ENCODE data around the gene MYH15.

MYH15 gene

GRCh38 chr3:108333961-108334360 is 176.4 kb downstream of the MYH15 start:
- H3K9ac ChIP-seq (ENCODE audit: low read length): no peak overlapping the region
- H3K79me1 ChIP-seq (replicated peaks; ENCODE audit: low read length, poor library complexity, severe bottlenecking): no peaks in the 10 kb centered on the region
- H3K9me3 ChIP-seq (ENCODE audit: control insufficient read depth, low read length): no peaks in the 10 kb centered on the region
- no peak overlapping the region for H2AK5ac ChIP-seq (ENCODE audit: low read length, severe bottlenecking)
- no peak overlapping the region for H2BK120ac ChIP-seq (ENCODE audit: low read depth, low read length)
- H3K4me3 ChIP-seq (ENCODE audit: insufficient read depth in 1 of 2, low read depth in 1 of 2, low read length in 2 of 2): no peak overlapping the region
- peaks cover 2% of the 10 kb centered on the region for H3K4me1 ChIP-seq (ENCODE audit: control insufficient read depth, insufficient read depth, low read depth, low read length)
- H3K27ac ChIP-seq (ENCODE audit: low read length, poor library complexity, severe bottlenecking): no peak overlapping the region
- H2BK5ac ChIP-seq (ENCODE audit: low read depth, low read length, poor library complexity, severe bottlenecking): no peak overlapping the region
- H3K36me3 ChIP-seq (ENCODE audit: control insufficient read depth in 1 of 2, insufficient read depth in 2 of 2, low read depth in 1 of 2, low read length in 2 of 2): no peaks in the 10 kb centered on the region
- no peak overlapping the region for H4K8ac ChIP-seq (ENCODE audit: low read length)
- H4K91ac ChIP-seq (ENCODE audit: low read length): no peak overlapping the region
- no peak overlapping the region for H2BK15ac ChIP-seq (ENCODE audit: low read depth, poor library complexity, severe bottlenecking)
- H3K18ac ChIP-seq (ENCODE audit: low read depth in 1 of 2, low read length in 2 of 2): no peak overlapping the region
- DNase-seq: no peak
- H3K23ac ChIP-seq (ENCODE audit: low read length in 2 of 2): no peak overlapping the region
- no peaks in the 10 kb centered on the region for H3K27me3 ChIP-seq (ENCODE audit: control insufficient read depth in 1 of 2, insufficient read depth in 1 of 2, low read length in 2 of 2)
- no peak overlapping the region for H3K4me2 ChIP-seq (ENCODE audit: low read length, poor library complexity, severe bottlenecking)
- no peak overlapping the region for H3K14ac ChIP-seq (ENCODE audit: low read length in 2 of 2)
- no peak overlapping the region for H2BK12ac ChIP-seq (ENCODE audit: low read length in 2 of 2)
- no peak overlapping the region for H3K4ac ChIP-seq (ENCODE audit: low read depth in 1 of 2, low read length in 2 of 2)
- 100% methylated on average over 1 of the region's 1 CpG for WGBS
- H2AFZ ChIP-seq (ENCODE audit: low read depth, low read length): no peak overlapping the region

- Histone ChIP-seq H3K27me3 (ENCODE audit: control insufficient read depth in 1 of 2, insufficient read depth in 1 of 2, low read length in 2 of 2) (no peaks in the 10 kb centered on the region), H3K27ac (ENCODE audit: low read length, poor library complexity, severe bottlenecking) (no peak overlapping the region), H4K8ac (ENCODE audit: low read length) (no peak overlapping the region), H3K4ac (ENCODE audit: low read depth in 1 of 2, low read length in 2 of 2) (no peak overlapping the region), H2AK5ac (ENCODE audit: low read length, severe bottlenecking) (no peak overlapping the region), H3K4me3 (ENCODE audit: insufficient read depth in 1 of 2, low read depth in 1 of 2, low read length in 2 of 2) (no peak overlapping the region), H3K36me3 (ENCODE audit: control insufficient read depth in 1 of 2, insufficient read depth in 2 of 2, low read depth in 1 of 2, low read length in 2 of 2) (no peaks in the 10 kb centered on the region), H3K14ac (ENCODE audit: low read length in 2 of 2) (no peak overlapping the region), H4K91ac (ENCODE audit: low read length) (no peak overlapping the region), H2BK120ac (ENCODE audit: low read depth, low read length) (no peak overlapping the region), H2BK5ac (ENCODE audit: low read depth, low read length, poor library complexity, severe bottlenecking) (no peak overlapping the region), H3K18ac (ENCODE audit: low read depth in 1 of 2, low read length in 2 of 2) (no peak overlapping the region), H2BK15ac (ENCODE audit: low read depth, poor library complexity, severe bottlenecking) (no peak overlapping the region), H3K23ac (ENCODE audit: low read length in 2 of 2) (no peak overlapping the region), H3K79me1 (replicated peaks; ENCODE audit: low read length, poor library complexity, severe bottlenecking) (no peaks in the 10 kb centered on the region), H3K4me2 (ENCODE audit: low read length, poor library complexity, severe bottlenecking) (no peak overlapping the region), H3K4me1 (ENCODE audit: control insufficient read depth, insufficient read depth, low read depth, low read length) (no peaks in the 10 kb centered on the region), H2BK12ac (ENCODE audit: low read length in 2 of 2) (no peak overlapping the region), H2AFZ (ENCODE audit: low read depth, low read length) (no peak overlapping the region), H3K9ac (ENCODE audit: low read length) (no peak overlapping the region), H3K9me3 (ENCODE audit: control insufficient read depth, low read length) (peaks cover 7% of the 10 kb centered on the region)
- WGBS: 93% methylated on average over 3 of the region's 3 CpGs
- DNase-seq: no peak
Observed at GRCh38 chr3:108331792-108332191, 178.6 kb downstream of the MYH15 start.
